Dermis blood vessel endothelial cell (primary cell): Measurements from ENCODE around the gene C19orf44. TPM values are rescaled to one million over a fixed set of nuclear protein-coding genes. Genes with fewer than 3 reads are reported as not detected.

Experiments
- DNase-seq: peaks from one replicate; pipeline ENCODE4 v3.0.0; 2010
- total RNA-seq: library from RNA; depleted of rRNA; stranded (reverse); fragments of >200 nt; gene quantifications from 2 replicates; pipeline ENCODE4 v1.2.3, GENCODE V29; 2014

C19orf44 gene
- total RNA-seq, 1 donor from 2014 or later = 3.1 TPM

DNA sequence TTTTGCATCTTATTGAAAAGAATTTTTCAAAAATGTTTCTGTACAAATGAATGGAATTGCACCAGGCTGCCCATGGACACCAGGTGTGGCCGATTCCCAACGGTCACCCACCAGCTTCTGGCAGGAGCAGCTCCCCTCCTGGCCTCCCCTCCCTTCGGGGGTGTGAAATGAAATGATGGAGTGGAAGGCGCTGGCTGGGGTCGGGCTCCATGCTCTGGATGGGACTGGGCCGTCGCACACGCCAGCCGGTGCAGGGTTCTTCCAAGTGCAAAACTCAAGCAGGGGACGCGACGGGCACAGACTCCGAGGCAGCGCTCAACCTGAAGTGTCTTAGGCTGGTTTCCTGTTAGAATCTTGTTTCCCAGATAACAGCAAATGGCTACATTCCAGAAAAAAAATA lies 21.9 kb downstream of the C19orf44 start:
- no peak for DNase-seq

- DNase-seq = peak; percentile 10
Observed at GRCh38 chr19:16518483-16519229, 22.5 kb downstream of the C19orf44 start.

- no peak for DNase-seq
Observed at GRCh38 chr19:16519230-16519687, 23.1 kb downstream of the C19orf44 start.

DNA sequence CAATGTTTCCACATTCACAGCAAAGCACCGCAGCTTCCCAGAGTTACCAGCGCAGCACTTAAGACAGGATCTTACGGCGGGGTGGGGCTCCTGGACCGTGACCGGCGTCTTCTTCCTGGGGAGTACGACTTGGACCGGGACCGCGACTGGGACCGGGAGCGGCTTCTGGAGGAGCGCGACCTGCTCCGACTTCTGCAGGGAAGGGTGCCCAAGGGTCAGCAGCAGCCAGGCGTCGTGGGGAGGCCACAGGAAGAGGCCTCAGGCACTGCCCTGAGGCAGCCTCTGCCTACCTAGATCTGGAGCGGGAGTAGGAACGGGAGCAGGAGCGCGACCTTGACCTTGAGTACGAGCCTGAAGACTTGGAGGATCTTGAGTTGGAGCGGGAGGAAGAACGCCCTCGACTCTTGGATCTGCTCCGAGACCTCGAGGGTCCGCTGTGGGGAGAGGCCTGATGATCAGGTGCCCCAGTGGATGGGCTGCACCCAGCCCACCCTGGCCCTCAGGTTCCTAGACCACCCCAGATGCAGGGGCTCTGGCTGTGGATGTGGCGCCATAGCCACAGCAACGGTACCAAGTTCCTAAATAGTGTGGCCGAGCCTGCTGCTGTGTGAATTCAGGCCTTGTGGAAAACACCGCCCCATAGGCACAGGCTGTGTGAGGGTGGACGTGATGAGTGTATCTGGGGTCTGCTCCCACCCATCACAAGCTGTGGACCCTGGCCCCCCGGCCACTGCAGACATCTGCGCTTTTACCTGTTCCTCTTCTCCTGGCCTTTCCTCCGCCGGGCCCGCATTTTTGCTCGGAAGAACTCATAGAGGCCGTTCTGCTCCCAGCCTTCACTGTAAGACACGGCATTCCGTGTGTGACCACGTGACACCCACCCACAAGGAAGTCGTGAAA lies 24.1 kb downstream of the C19orf44 start:
- no peak for DNase-seq

DNA sequence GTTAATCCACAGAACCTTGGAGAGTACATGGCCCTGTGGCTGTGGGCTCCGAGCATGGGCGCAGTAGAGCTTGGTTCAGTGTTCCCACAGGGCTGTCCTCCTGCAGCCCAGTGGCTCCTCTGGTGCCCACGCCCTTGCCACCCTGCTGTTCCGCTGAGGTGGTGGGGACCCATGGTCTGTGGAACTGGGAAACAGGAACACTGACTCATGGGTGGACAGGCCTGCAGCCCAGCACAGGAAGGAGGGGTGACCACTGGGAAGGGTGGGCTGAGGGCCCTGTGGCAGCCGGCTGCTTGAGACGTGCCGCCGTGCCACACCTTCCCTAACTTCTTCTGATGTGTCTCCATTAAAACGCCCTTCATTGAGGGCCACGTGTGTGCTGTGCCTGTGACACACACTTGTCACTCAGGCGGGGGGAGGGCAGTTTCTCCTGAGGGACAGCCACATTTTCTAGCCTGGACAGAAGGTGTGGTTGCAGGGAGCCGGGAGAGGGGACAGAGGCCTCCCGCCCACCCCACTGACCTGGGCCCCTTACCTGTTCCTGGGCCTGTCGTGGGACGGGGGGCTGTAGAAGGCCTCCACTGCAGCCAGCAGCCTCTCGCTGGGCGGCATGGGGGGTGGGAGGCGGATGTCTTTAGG lies 24.9 kb downstream of the C19orf44 start:
- no peak for DNase-seq

- no peak for DNase-seq
Observed at GRCh38 chr19:16521715-16522289, 25.6 kb downstream of the C19orf44 start.

DNA sequence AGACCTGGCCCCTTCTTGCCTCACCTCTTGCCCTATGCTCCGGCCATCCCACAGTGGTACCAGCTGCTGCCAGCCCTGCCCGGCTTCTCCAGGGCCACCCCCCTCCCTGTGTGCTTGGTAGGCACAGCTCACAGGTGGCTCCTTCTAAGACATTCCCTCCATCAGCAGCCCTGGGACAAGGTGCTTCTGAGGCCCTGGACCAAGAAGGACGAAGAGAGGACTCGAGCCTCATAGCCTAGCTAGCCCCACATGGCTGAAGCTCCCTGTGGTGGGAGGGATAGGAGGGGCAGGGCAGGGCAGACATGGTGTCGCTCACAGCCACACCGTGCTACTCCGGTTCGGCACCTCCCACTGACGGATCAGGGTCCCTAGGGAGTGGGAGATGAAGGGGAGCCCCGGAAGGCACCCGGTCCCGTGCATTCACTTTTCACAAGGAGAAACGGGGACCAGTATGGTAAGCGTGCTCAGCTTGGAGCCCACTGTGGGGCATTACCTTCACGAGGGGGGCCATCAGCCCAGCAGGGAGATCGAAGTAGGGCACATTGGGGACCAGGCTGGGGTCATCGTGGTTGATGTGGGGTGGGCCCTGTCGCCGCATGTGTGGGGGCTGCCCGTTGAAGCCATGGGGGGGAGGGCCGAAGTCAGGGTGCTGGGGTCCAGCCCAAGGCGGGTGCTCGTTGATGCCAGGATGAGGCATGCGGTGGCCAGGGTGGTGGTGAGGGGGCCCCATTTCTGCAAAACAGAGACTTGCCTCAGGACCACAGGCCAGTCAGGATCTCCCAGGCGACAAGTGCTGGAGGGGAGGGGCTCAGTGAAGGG lies 26.6 kb downstream of the C19orf44 start:
- no peak for DNase-seq

DNA sequence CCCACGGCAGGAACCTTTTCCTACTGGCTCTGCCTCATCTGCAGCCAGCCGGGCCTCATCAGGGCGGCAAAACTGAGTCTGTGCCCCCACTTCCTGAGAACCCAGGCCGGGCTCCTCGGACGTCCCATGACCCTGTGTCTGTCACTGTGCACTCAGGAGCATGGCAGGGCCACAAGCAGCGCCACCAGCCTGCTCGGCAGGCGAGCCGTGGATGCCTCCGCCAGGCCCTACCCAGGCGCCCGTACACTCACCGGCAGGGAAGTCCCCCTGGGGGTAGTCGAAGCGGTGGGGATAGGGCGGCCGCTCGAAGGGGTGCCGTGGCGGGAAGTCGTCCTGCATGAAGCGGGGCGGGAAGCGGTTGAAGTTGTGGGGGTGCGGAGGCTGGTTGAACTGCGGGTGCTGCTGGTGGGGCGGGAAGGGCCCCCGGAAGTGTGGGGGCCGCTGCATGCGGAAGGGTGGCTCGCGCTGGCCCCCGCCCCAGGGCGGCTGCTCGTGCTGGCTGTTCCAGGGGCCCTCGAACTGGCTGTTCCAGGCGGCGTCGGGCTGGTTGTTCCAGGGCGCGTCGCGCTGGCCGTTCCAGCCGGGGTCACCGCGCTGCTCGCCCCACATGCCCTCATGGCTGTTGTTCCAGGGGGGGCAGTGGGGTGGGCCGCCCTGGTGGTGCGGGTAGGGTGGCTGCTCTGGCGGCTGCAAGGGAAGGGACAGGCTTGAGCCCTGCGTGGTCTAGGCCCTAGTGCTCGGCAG lies 29.0 kb downstream of the C19orf44 start:
- DNase-seq = no peak

GRCh38 chr19:16525751-16526481 lies 29.7 kb downstream of the C19orf44 start:
- no peak for DNase-seq

DNA sequence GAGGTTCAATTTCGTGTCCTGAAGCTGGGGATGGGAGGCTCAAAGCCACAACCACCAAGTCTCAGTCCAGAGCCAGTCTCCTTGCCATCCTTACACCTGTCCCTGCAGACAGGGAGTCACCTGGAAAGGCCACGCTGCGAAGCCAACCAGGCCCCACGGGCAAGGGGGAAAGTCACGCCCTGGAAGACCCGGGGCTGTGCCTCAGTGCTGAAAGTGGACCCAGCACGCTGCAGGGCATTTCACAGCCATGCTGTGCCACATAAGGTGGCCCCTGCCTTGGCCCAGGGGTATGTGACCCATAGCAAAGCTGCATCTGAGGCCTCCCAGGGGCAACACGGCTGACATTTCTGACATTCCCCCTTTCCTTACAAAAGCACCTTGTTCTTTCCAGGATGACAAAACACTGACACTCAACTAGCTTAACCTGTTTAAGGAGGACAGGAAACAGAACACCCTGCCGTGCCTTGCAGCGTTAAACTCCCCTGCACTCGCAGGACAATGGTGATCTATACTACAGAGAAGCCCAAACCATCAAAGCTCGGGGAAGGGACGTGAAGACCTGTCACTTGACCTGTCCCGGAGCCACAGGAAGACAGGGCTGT lies 31.2 kb downstream of the C19orf44 start:
- no peak for DNase-seq

GRCh38 chr19:16527971-16528521 lies 31.9 kb downstream of the C19orf44 start:
- DNase-seq = peak; percentile 62

- no peak for DNase-seq
Observed at GRCh38 chr19:16529466-16530144, 33.4 kb downstream of the C19orf44 start.

- DNase-seq = no peak
Observed at GRCh38 chr19:16530540-16531379, 34.6 kb downstream of the C19orf44 start.

- DNase-seq = no peak
Observed at GRCh38 chr19:16531380-16531669, 35.1 kb downstream of the C19orf44 start.

- no peak for DNase-seq
Observed at GRCh38 chr19:16532440-16533234, 36.4 kb downstream of the C19orf44 start.

GRCh38 chr19:16535381-16535780 lies 39.2 kb downstream of the C19orf44 start:
- DNase-seq = no peak

DNA sequence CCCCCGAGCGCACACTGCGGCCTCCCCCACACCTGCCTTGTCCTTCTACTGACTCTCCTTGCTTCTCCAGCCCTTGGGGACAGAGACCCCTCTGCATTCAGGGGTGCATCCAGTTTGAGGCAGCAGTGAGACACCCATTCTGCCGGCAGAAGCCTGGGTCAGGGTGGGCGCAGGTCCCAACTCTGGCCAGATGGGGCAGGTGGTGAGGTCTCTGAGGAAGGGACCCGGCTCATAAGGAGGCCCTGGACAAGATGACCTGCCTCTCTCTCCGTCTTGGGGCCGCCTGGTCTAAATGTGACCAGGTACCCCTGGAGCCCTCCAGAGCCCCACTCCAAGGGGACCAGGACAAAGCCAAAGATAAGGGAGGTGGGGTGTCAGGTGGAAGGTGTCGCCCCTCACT lies 39.9 kb downstream of the C19orf44 start:
- no peak for DNase-seq

GRCh38 chr19:16537111-16537510 lies 40.9 kb downstream of the C19orf44 start:
- no peak for DNase-seq
